GM19193 (cell line): ENCODE results near the gene RPS8.

Experiments
- POLR2A ChIP-seq: IDR thresholded peaks from 4 replicates; pipeline ENCODE4 v1.6.1; 2011; ENCODE audit not compliant: insufficient read depth, insufficient read length; ENCODE audit errors: extremely low read depth

RPS8 gene

GRCh38 chr1:44820328-44821239 is 45.2 kb downstream of the RPS8 start:
- no peak for TF ChIP-seq POLR2A

GRCh38 chr1:44821240-44821715 is 45.9 kb downstream of the RPS8 start:
- no peak for TF ChIP-seq POLR2A

GRCh38 chr1:44822131-44822701 is 46.9 kb downstream of the RPS8 start:
- no peak for TF ChIP-seq POLR2A

GRCh38 chr1:44822981-44823451 is 47.7 kb downstream of the RPS8 start:
- no peak for TF ChIP-seq POLR2A

- TF ChIP-seq POLR2A: no peak
Observed at GRCh38 chr1:44826375-44827196, 51.2 kb downstream of the RPS8 start.

GRCh38 chr1:44827197-44828002 is 52.1 kb downstream of the RPS8 start:
- no peak for TF ChIP-seq POLR2A

- no peak for TF ChIP-seq POLR2A
Observed at GRCh38 chr1:44828003-44828651, 52.8 kb downstream of the RPS8 start.
